ENCODE measurements around the gene MADCAM1.

Gene MADCAM1

DNA sequence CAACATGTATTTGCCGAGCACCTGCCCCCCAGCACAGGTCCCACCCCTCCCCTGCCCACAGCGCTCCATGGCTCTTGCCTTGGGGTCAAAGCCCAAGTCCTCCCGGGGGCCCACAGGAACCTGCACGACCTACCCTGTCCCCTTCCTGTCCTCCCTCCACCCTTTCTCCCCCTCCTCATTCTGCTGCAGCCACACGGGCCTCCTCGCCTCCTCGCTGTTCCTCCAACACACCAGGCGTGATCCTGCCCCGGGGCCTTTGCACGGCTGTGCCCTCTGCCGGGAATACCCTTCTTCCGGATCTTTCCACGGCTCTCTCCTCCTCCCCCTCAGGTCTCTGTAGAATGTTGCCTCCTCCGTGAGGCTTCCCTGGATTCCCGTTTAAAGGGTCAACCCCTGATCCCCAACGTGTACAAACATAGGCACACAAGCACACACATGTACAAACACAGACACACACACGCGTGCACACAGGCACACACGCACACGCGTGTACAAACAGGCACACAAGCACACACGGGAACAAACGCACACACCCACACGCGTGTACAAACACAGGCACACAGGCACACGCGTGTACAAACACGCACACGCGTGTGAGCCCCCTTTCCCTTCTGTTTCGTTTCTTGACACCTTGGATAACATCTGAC is 2.8 kb downstream of the MADCAM1 start:
- FAIRE-seq (no peak), DNase-seq (ENCODE audit: insufficient read length, low spot score) (no peak)
- TF ChIP-seq POLR2A (IDR thresholded peaks at IDR 0.05; ENCODE audit: low read depth, low read length) = no peak

DNA sequence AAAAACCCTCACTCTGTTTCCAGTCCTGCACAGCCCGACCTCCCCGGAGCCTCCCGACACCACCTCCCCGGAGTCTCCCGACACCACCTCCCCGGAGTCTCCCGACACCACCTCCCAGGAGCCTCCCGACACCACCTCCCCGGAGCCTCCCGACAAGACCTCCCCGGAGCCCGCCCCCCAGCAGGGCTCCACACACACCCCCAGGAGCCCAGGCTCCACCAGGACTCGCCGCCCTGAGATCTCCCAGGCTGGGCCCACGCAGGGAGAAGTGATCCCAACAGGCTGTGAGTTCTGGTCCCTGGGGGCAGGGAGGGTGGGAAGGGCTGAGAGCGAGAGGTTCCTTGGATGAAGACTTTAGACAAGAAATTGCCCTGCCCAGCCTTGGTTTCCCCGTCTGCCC is 5.4 kb downstream of the MADCAM1 start:
- no peak for TF ChIP-seq POLR2A (IDR thresholded peaks at IDR 0.05; ENCODE audit: low read depth, low read length)
- DNase-seq (ENCODE audit: insufficient read length, low spot score) = no peak
- FAIRE-seq = no peak

DNA sequence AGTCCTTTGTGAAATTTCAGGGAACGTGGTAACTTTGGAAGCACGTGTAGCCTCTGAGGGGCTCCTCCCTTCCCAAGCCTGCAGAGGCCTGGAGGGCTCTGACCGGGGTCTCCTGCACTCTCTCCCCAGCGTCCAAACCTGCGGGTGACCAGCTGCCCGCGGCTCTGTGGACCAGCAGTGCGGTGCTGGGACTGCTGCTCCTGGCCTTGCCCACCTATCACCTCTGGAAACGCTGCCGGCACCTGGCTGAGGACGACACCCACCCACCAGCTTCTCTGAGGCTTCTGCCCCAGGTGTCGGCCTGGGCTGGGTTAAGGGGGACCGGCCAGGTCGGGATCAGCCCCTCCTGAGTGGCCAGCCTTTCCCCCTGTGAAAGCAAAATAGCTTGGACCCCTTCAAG is 8.3 kb downstream of the MADCAM1 start:
- no peak for TF ChIP-seq POLR2A (IDR thresholded peaks at IDR 0.05; ENCODE audit: low read depth, low read length)
- DNase-seq (ENCODE audit: insufficient read length, low spot score) (no peak), FAIRE-seq (no peak)

DNA sequence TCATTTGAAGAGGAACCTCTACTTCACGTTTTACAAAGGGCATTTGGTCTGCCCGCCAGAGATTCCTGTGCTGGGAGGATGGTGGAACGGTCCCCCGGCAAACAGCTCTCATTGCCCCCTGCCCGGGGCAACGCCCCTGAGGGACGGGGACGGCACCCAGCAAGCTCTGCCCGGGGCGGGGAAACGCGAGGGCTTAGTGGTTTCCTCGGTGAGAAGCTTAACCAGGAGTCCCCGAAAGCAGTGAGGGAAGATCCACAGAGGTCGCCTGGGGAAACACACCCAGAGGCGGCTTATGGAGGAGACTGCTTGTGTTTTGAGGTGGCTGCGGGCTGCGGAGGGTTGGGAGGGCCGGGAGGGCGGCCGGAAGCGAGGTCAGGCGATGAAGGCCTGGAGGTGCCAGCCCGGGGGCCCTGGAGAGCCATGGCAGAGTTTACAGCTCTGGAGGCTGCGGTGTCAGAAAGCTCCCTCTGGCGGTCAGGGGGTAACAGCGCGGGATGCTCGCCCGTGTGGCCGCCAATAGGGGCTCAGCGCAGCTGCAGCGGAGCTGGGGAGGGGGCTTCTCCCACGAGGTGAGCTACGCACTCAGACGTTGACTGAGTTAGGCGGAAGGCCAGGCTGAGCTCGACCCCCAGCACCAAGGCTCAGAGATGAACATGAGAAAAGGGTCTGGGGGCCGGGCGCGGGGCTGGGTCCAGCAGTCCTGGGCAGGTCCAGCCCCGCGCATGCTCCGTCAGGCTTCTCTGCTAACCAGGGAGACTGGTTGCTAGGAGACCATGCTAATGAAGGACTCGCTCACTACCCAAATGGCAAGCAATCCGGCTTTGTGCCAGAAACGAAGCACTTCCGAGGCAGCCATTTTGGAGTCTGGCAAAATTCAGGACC is 10.4 kb downstream of the MADCAM1 start:
- peak; percentile 88 for FAIRE-seq
- TF ChIP-seq POLR2A (IDR thresholded peaks at IDR 0.05; ENCODE audit: low read depth, low read length) = no peak

DNA sequence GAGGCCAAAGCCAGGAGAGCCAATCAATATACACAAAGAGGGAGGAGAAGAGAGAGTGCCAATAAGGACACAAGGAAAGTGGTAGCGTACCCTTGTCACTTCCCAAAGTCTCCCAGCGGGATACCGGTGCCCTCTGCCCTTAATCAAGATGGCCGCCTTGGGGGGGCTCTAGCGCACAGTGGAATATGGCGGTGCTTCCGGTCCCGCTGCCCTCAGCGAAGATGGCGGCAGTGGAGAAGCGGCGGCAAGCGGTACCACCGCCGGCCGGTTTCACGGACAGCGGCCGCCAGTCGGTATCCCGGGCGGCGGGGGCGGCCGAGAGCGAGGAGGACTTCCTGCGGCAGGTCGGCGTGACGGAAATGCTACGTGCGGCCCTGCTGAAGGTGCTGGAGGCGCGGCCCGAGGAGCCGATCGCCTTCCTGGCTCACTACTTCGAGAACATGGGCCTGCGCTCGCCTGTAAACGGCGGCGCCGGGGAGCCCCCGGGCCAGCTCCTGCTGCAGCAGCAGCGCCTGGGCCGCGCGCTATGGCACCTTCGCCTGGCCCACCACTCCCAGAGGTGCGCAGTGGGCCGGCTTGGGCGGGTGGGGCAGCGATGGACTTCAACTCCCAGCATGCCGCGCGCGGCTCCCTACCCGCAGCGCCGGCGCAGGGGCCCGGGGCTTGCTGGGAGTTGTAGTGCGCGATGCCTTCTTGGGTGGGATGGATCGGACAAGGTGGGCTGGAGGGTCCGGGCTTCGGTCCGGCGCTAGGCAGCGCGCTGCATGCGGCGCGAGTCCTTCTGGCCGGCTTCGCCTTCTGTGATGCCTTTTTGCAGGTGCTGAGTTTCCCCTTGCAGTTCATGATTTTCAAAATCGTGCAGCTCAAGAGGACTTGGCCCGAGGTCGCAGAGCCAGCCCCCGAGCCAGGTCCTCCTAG is 11.3 kb downstream of the MADCAM1 start, which contains the start of gene TPGS1:
TSS of gene TPGS1 (plus strand) at position 212 of the 918 bp plus-strand sequence. CDS start at position 222, 10 bp downstream.
- FAIRE-seq = no peak
- peak; percentile 85 for DNase-seq (ENCODE audit: insufficient read length, low spot score)
- peak; percentile 85 for TF ChIP-seq POLR2A (IDR thresholded peaks at IDR 0.05; ENCODE audit: low read depth, low read length)

More for the DNA sequence above, 10.4 kb downstream of the MADCAM1 start:
- DNase-seq (ENCODE audit: insufficient read length, low spot score) = peak; percentile 99

DNA sequence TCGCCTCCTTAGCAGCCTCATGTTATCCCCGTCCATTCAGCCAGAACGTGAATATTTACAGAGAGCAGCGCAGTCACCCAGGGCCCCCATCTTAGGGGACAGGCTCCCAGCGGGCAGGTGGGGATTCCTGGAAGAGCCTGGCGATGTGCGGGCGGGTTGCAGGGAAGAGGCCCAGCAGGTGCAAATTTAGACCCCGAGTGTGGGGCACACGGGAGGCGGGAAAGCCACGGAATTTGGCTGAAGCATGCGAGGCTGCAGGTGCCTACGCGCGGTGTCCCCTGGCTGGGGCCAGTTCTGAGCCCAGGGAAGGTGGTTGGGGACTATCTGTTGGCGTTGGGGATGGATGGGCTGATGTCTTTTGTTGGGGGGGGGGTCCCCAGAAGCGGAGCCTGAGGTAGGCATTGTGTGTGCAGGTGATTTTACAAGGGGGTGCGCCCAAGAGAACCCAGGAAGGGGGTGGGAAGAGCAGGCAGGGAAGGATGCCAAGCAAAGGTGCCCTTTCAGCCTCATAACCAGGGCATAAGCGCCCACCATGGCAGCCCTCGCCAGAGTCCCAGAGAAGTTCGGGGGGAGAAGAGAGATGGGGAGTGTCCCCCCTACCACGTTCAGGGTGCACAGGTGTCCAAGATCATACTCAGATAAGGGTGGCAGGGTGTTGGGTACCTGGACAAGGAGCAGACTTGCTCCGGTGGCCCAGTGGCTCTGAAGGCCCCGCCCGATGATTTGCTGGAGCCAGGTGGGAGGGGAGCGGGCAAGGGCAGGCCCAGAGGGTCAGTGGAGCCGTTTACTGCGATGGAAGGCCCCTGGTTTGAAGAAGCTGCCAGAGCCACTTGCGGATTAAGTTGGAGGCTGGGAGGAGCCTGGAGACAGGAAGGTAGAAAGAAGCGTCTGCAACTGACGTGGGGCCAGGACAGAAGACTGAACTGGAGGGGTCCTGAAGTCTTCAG is 12.2 kb downstream of the MADCAM1 start:
- no peak for FAIRE-seq
- DNase-seq (ENCODE audit: insufficient read length, low spot score) = no peak
- TF ChIP-seq POLR2A (IDR thresholded peaks at IDR 0.05; ENCODE audit: low read depth, low read length) = no peak

DNA sequence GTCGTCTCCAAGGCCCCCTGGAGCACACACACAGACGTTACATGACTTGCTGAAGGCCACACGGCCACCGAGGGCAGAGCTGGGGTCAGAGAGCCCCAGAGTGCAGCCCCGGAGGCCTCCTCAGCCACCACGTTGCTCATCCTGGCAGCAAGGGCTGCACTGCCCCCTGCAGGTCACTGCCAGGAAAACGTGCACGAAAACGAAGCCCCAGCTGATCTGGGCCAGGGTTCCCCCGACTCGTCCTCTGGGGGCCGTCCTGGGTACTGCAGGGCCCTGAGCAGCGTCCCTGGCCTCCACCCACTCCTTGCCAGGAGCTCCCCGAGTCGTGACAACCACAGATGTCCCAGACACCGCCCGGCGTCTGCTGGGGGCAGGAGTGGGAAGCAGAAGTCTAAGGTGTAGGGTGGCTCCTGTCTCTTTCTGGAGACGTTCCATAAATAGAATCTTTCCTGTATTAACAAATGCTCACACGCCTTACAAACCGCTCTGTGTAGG is 14.4 kb downstream of the MADCAM1 start:
- no peak for TF ChIP-seq POLR2A (IDR thresholded peaks at IDR 0.05; ENCODE audit: low read depth, low read length)
- no peak for FAIRE-seq

DNA sequence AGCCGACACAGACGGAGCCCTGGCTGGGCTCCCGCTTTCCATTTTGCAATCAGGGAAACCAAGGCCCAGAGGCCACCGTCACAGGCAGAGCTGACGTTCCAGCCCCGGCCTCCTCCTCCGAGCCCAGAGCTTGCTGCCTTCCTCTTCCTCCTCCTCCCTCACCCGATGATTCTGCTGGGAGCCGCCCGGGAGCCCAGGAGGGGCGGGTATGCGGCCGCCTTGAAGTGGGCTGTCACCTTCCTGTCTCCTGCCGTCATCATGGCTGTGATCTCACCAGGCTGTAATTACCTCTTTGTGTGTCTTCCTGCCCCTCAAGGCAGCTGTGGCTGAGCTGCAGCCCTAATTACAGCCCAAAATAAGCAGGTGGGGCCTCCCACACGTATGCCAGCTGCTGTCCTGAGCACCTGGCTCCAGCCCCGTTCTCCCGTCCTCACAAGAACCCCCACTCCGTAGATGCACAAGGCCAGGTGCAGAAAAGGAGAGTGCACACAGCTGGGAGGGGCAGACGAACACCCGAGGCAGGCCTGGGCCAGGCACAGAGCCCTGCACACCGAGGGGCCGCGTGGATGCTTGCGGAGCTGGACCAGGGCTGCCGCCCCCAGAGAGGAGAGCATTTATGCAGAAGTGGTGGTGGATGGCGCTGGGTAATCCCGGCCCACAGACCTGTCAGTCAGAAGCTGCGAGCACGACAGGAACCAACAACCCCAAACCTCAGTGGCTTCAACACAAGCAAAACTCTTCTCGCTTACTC is 15.0 kb downstream of the MADCAM1 start:
- DNase-seq (ENCODE audit: insufficient read length, low spot score) (no peak), FAIRE-seq (no peak)
- TF ChIP-seq POLR2A (IDR thresholded peaks at IDR 0.05; ENCODE audit: low read depth, low read length) = no peak

More for the DNA sequence above, 14.4 kb downstream of the MADCAM1 start:
- peak; percentile 90 for DNase-seq (ENCODE audit: insufficient read length, low spot score)

DNA sequence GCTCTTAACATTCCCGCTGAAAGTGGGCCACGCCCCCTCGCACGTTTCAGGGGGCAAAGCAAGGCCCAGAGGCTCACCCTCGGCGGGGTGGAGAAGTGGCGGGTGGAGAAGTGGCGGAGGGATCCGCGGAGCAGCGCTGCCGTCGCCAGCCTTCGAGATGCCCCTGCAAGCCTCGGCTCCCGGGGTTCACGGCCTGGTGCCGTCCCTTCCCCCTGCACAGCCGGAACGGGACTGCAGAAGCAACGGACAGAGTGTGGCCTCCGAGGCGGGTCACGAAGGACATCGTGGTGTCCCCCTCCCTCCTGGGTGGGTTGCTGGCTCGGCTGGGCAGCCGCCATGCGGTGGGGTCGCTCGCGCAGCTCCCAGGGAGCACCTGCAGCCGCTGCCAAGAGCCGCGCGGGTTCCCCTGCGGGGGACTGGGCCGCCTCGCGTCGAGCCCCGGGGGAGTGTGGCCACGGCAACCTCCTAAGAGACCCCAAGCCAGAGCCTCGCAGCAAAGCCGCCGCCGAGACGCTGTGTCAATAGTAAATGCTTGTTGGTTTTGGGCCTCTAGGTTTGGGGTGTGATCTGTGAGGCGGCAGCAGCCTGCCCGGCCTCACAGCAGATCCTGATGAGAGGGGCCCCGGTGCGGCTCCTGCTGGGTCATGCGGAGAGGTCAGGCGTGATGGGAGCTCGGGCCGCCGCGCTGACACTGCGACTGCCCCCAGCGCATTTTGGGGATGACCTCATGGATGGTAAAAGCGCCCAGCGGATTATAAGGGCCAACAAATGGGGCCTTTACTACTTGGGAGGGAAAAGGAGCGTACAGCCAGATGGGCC is 16.5 kb downstream of the MADCAM1 start:
- no peak for FAIRE-seq
- no peak for TF ChIP-seq POLR2A (IDR thresholded peaks at IDR 0.05; ENCODE audit: low read depth, low read length)
- DNase-seq (ENCODE audit: insufficient read length, low spot score) = no peak

DNA sequence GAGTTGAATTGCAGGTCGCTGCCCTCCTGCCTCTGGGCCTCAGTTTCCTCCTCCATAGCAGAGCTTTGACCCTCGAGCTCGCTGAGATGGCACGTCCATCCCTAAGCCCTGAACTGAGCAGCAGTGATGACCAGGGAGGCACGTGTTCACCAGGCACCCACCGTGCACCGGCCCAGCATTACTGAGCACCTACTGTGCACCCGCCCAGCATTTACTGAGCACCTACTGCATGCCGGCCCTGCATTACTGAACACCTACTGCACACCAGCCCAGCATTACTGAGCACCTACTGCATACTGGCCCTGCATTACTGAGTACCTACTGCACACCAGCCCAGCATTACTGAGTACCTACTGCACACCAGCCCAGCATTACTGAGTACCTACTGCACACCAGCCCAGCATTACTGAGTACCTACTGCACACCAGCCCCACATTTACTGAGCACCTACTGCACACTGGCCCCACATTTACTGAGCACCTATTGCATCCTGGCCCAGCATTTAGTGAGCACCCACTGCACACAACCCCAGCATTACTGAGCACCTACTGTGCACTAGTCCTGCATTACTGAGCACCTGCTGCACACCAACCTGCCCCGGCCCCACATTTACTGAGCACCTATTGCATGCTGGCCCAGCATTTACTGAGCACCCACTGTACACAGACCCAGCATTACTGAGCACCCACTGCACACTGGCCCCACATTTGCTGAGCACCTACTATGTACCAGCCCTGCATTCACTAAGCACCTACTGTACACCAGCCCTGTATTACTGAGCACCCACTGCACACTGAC is 17.3 kb downstream of the MADCAM1 start:
- TF ChIP-seq POLR2A (IDR thresholded peaks at IDR 0.05; ENCODE audit: low read depth, low read length) = no peak
- DNase-seq (ENCODE audit: insufficient read length, low spot score) = no peak
- no peak for FAIRE-seq
